GM12892 (cell line): Measurements from ENCODE around the gene NT5C1A.

ENCODE experiments used
- DNase-seq: peaks from one replicate; pipeline ENCODE4 v3.0.0; 2011; ENCODE audit not compliant: insufficient read length
- FAIRE-seq: peaks from 2 replicates; lab custom pipeline; 2011; peaks lifted over from hg19 to GRCh38; lab: Jason Lieb, UNC
- POLR2A ChIP-seq: IDR thresholded peaks from 2 replicates; pipeline ENCODE4 v1.6.1; 2011; ENCODE audit warnings: low read depth, low read length, control low read depth
- POLR2AphosphoS5 ChIP-seq: IDR thresholded peaks from 2 replicates; pipeline ENCODE4 v1.6.1; 2011; ENCODE audit warnings: low read depth, low read length, control low read depth
- TAF1 ChIP-seq: IDR thresholded peaks from 2 replicates; pipeline ENCODE4 v1.6.1; 2011; ENCODE audit warnings: low read depth, mild to moderate bottlenecking, control low read depth, low read length, borderline replicate concordance

The NT5C1A gene

DNA sequence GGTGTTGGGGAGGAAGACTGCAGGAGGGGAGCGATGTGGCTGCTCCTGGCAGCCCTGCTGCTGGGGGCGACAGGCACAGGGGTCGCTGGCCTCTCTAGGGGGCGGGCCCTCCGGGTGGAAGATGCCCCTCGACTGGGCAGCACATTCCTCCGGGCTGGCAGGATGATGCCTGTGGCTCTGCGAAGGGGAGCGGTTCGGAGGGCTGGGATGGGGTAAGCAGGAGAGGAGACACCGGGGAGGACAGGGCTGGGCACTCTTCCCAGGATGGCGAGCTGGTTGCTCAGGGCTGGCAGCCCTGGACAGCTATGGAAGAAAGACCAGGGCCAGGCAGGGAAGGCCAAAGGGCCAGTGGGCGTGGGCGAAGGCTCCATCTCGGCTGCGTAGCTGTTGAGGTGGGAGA is 45.3 kb downstream of the NT5C1A start:
- FAIRE-seq (no peak), DNase-seq (no peak)
- TF ChIP-seq POLR2AphosphoS5 (no peak), POLR2A (no peak), TAF1 (no peak)

DNA sequence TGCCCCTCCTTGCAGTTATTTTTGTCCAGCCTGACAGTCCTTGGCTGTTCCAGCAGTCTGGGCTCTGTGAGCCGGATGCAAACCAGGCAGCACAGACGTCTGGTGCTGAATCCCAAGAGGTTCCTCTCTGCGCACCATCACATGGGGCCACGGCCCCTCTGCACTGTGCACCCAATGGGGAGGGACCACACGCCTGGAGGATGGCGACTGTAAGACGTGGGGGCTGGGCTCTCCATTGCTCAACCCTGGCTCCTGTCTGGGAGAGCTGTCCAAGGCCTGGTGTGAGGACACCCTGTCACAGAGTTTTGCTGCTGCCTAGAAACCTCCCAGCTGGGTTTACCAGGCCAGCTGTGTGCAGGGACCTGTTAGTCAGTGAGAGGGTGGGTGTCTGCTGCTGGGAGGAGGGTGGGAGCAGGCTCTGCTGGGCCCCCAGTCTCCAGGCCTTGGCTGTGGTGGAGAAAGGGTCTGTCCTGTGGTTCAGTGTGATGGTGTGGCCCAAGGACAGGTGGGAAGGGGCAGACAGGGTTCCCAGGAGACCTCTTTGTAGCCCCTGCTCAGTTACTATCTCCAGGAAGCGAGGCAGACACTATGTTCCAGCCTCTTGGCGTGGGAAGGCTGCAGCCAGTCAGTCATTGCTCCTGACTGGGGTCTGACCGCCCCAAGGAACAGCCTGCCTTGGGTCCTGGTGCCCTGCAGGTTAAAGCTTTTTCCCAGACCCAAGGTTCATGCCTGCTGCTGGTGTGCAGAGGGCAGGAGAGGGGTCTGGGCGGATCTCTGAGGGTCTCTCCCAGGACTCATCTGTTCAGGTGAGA is 46.2 kb downstream of the NT5C1A start:
- no peak for DNase-seq
- no peak for FAIRE-seq
- TF ChIP-seq POLR2A (no peak), TAF1 (no peak), POLR2AphosphoS5 (no peak)

DNA sequence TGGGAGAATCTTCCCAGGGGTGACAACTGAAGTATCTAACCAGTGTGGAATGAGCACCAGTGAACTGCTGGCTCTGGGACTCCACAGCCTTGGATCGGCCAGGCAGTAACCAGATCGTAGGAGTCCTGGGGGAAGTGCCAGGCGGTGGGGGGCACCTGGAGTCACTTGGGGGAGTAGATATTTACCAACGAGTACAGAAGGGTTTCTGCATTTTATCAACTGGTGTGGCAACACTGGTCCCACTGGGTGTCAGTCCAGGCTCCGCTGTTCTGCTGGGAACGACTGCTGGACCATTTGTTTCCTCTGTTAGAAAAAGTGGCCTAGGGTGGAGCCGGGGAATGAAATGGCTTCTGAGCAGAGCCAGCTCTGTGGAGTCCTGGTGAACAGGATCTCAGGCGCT is 46.9 kb downstream of the NT5C1A start:
- FAIRE-seq (no peak), DNase-seq (no peak)
- TF ChIP-seq POLR2A (no peak), TAF1 (no peak), POLR2AphosphoS5 (no peak)

DNA sequence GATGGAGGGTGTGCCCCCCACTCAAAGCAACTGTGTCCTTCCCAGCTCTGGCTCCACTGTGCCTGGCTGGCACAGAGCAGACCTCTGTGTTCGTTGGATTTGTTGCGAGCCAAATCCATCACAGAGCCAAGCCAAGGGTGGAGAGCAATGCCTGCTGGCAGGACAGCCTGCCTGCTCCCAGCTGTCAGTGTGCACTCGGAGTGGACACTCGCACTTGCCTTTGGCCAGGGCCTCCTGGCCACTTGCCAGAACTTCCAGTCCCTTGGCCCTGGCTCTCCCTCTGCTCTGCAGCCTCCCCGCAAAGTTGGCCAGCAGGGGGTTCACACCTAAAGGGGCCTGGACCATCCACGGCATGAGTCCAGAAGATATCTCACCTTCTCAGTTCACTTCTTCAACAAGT is 48.9 kb downstream of the NT5C1A start:
- DNase-seq (no peak), FAIRE-seq (no peak)
- no peak for TF ChIP-seq POLR2A
- TF ChIP-seq POLR2AphosphoS5 = no peak
- TF ChIP-seq TAF1 = no peak

DNA sequence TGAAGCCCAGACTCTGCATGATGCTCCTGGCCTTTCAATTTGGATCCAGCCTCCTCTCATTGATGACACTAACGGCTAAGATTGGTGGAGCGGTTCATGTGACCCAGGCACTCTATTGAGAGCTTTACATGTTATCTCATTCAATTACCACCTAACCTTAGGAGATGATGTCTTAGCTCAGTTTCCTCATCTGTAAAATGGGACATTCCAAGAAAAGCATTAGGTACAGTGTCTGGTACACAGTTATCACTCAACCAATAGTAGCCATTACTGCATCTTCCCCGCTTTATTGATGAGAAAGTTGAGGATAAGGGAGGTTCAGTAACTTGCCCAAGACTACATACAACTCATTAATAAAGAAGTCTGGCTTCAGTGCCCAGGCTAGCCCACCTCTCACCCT is 49.5 kb downstream of the NT5C1A start:
- DNase-seq (no peak), FAIRE-seq (no peak)
- no peak for TF ChIP-seq POLR2A
- TF ChIP-seq TAF1 = no peak

DNA sequence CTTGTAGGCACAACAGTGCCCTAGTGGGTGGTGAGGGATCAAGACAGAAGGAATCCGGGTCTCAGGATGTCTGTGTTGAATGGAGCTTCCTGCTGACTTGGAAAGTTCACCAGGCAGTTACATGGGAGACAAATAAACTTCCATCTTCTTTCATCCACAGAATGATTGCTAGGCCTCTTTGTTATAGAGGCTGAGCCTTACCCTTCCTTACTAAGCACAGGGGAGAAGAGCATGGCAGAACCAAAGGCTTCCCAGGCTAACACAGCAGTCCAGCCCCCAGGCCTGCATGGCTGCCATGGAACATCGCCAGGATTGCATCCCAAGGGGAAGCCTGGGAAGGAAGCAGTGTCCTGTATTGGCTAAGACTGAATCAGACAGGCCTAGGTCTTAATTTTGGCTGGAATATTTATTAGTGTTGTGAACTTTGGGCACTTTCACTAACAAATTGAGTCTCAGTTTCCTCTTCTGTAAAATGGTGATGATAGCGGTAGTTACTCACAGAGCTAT is 51.2 kb downstream of the NT5C1A start:
- DNase-seq (no peak), FAIRE-seq (no peak)
- TF ChIP-seq POLR2A (no peak), TAF1 (no peak), POLR2AphosphoS5 (no peak)

DNA sequence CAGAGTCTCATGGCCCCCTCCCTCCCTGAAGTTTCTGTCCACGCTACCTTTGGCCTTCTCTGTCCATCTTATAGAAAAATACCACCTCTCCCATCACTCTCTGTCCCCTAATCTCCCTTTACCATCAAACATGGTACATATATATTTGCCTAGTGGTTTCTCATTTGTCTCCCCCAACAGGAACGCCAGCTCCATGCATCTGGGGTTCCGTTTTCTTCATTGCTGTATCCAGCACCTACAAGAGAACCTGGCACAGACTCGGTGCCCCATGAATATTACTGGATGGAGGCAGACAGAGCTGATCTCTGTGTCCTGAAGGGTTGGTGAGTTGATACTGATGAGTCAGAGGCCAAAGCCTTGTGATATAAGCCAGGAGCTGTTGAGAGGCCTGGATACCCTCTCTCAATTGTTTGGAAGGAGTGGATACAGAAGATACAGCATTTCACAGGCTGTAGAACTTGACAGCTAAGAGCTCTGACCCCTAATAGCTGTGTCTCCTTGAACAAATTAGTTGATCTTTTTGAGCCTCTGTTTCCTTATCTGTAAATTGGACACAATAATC is 54.3 kb downstream of the NT5C1A start:
- no peak for DNase-seq
- FAIRE-seq = no peak
- no peak for TF ChIP-seq POLR2AphosphoS5
- no peak for TF ChIP-seq POLR2A
- no peak for TF ChIP-seq TAF1

DNA sequence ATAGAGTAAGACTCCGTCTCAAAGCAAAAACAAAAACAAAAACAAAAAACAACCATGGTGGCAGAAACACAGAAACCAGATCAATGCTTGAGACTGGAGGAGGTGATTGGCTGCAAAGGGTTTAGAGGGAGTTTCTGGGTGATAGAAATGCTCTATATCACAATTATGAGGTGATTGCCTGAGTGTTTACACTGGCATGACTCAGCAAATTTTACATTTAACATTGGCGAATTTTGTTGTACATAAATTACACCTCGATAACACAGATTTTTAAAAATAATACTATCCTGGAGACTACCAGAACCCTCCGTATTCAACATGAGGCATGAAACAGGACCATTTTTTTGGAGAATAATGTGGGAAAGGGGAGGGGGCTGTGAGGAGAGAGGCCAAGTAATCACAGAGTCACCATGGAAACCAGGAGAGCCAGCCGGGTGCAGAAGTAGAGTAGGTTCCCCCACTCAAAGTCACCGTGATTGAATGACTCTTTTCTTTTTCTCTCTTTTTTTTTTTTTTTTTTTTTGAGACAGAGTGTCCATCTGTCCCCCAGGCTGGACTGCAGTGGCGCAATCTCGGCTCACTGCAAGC is 56.7 kb downstream of the NT5C1A start:
- DNase-seq (no peak), FAIRE-seq (no peak)
- TF ChIP-seq POLR2AphosphoS5 = no peak

DNA sequence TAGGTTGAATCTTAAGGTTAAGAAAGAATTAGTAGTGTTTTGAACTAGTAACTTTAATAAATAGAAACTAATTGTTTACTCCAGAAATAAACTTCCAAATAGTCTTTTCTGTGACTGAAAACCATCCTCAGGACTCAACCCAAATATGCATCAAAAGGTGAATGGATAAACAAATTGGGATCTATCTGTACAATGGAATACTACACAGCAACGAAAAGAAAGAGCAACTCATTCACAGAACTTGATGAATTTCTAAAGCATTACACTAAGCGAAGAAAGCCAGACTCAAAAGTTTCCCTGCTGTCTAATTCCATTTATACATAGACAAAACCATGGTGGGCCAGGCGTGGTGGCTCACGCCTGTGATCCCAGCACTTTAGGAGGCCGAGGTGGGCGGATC is 57.4 kb downstream of the NT5C1A start:
- FAIRE-seq = no peak
- no peak for DNase-seq
- no peak for TF ChIP-seq POLR2A
- no peak for TF ChIP-seq TAF1
- no peak for TF ChIP-seq POLR2AphosphoS5

DNA sequence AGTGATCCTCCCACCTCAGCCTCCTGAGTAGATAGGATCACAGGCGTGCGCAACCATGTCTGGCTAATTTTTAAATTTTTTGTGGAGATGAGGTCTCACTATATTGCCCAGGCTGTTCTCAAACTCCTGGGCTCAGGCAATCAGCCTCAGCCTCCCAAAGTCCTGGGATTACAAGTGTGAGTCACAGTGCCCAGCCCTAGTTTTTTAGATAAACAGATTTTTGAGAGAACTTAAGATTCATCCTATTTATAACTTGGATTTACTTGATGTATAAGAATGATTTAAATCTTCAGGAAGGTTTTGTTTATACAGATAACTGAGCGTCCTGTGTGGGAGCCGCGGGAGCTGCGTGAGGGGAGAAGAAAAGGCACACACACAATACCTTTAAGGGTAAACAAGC is 58.7 kb downstream of the NT5C1A start:
- TF ChIP-seq POLR2AphosphoS5 (no peak), POLR2A (no peak), TAF1 (no peak)
- no peak for DNase-seq
- FAIRE-seq = no peak

DNA sequence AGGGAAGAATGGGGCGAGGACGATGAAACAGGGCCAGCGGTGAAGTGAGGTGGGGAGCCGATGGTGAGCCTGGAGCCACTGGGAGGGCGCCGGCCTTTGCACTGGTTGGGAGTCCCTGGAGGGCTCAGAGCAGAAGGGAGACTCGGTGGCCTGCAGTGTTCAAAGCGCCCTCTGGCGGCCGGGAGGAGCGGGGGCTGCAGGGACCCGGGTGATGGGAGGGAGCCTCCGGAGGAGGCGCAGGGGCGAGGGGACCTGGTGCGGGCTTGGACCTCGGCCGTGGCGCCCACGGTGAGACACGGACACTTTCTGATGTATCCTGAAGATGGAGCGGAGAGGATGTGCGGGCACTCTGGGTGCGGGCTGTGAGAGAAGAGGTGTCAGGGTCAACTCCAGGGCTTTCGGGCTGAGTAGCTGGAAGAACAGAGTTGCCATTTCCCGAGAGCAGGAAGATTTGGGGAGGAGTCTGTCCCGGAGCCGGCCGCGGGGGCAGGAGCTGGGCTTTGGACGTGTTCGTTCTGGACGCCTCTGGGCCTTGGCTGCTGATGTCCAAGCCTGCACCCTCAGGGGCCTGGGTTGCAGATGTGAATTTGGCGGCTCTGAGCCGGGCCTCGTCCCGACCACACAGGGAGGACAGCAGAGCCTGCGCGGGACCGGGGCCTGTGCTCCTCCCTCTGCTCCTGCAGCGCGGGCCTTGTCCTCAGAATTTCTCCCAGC is 62.1 kb downstream of the NT5C1A start:
- TF ChIP-seq TAF1 (no peak), POLR2A (no peak), POLR2AphosphoS5 (no peak)
- FAIRE-seq (no peak), DNase-seq (peak; percentile 81)
